ENCODE results near the gene S100A2.

Gene S100A2

GRCh38 chr1:153606194-153606593, 40.5 kb upstream of the S100A2 start:
- DNase-seq (ENCODE audit: low read depth in 1 of 2, low spot score in 1 of 2), result no peak
- TF ChIP-seq SPI1 (IDR thresholded peaks at IDR 0.05; ENCODE audit: borderline replicate concordance, low read depth), result no peak
- TF ChIP-seq REST (IDR thresholded peaks at IDR 0.05; ENCODE audit: insufficient replicate concordance, low read depth), result no peak
- TF ChIP-seq GABPA (IDR thresholded peaks at IDR 0.05; ENCODE audit: low read depth), result no peak
- no peak for TF ChIP-seq CTCF (IDR thresholded peaks at IDR 0.05; ENCODE audit: insufficient read depth, low read length)
- TF ChIP-seq POLR2AphosphoS5 (IDR thresholded peaks at IDR 0.05; ENCODE audit: low read depth), result no peak
- no peaks in the 10 kb centered on the region for H3K27me3 ChIP-seq (ENCODE audit: insufficient read depth, poor library complexity, severe bottlenecking)
- H3K27ac ChIP-seq (replicated peaks), result no peak overlapping the region
- no peak overlapping the region for H3K4me3 ChIP-seq (replicated peaks; ENCODE audit: insufficient read depth, low read length)

- H3K27me3 ChIP-seq (ENCODE audit: insufficient read depth, poor library complexity, severe bottlenecking), result no peaks in the 10 kb centered on the region
- DNase-seq (ENCODE audit: low read depth in 1 of 2, low spot score in 1 of 2), result no peak
- no peak overlapping the region for H3K27ac ChIP-seq (replicated peaks)
- no peak overlapping the region for H3K4me3 ChIP-seq (replicated peaks; ENCODE audit: insufficient read depth, low read length)
- TF ChIP-seq SPI1 (IDR thresholded peaks at IDR 0.05; ENCODE audit: borderline replicate concordance, low read depth), result no peak
- TF ChIP-seq POLR2AphosphoS5 (IDR thresholded peaks at IDR 0.05; ENCODE audit: low read depth), result no peak
- TF ChIP-seq REST (IDR thresholded peaks at IDR 0.05; ENCODE audit: insufficient replicate concordance, low read depth), result no peak
- no peak for TF ChIP-seq CTCF (IDR thresholded peaks at IDR 0.05; ENCODE audit: insufficient read depth, low read length)
- TF ChIP-seq GABPA (IDR thresholded peaks at IDR 0.05; ENCODE audit: low read depth), result no peak
Observed at GRCh38 chr1:153602749-153603148, 37.1 kb upstream of the S100A2 start.

- no peaks in the 10 kb centered on the region for H3K27me3 ChIP-seq (ENCODE audit: insufficient read depth, poor library complexity, severe bottlenecking)
- no peak overlapping the region for H3K27ac ChIP-seq (replicated peaks)
- H3K4me3 ChIP-seq (replicated peaks; ENCODE audit: insufficient read depth, low read length), result no peak overlapping the region
- DNase-seq (ENCODE audit: low read depth in 1 of 2, low spot score in 1 of 2), result no peak
- TF ChIP-seq REST (IDR thresholded peaks at IDR 0.05; ENCODE audit: insufficient replicate concordance, low read depth) (no peak), CTCF (IDR thresholded peaks at IDR 0.05; ENCODE audit: insufficient read depth, low read length) (no peak)
Observed at GRCh38 chr1:153599847-153600246, 34.2 kb upstream of the S100A2 start.

Data from HL-60 (cell line).